ENCODE data around the gene FGF14. TPM values are rescaled to one million over a fixed set of nuclear protein-coding genes. Genes with fewer than 3 reads are reported as not detected.

FGF14 gene
- total and polyA plus RNA-seq, 8 donors: 0.42 to 2.4 (median 1.1) TPM

- Histone ChIP-seq H3K27me3 (no peaks in the 10 kb centered on the region), H3K4me1 (no peaks in the 10 kb centered on the region), H3K36me3 (no peaks in the 10 kb centered on the region), H3K4me3 (no peak overlapping the region), H3K27ac (no peak overlapping the region), H3K9me3 (no peaks in the 10 kb centered on the region)
- intact Hi-C loops (cut with DNase I): no loop called here
- no peak for FAIRE-seq
- TF ChIP-seq CTCF (IDR thresholded peaks at IDR 0.05): no peak
- no peak for DNase-seq
- ATAC-seq: no peak
- WGBS, 2 donors: 57 to 63% methylated on average over 6 of the region's 6 CpGs
These were observed 524.9 kb downstream of the FGF14 start for GRCh38 chr13:101876951-101877350.

GRCh38 chr13:101875717-101876393, 526.0 kb downstream of the FGF14 start:
- intact Hi-C loops (cut with DNase I): no loop called here
- no peak for FAIRE-seq
- ATAC-seq: peak in 3 of 4 donors; percentile 58 to 75 (median 67)
- H3K4me1 ChIP-seq: no peaks in the 10 kb centered on the region
- no peak for DNase-seq
- no peaks in the 10 kb centered on the region for H3K27me3 ChIP-seq
- H3K36me3 ChIP-seq: no peaks in the 10 kb centered on the region
- WGBS, 2 donors: 49 to 63% methylated on average over 7 of the region's 7 CpGs
- H3K27ac ChIP-seq: no peak overlapping the region
- no peak for TF ChIP-seq CTCF (IDR thresholded peaks at IDR 0.05)
- H3K4me3 ChIP-seq: no peak overlapping the region
- H3K9me3 ChIP-seq: no peaks in the 10 kb centered on the region

GRCh38 chr13:101875091-101875490, 526.8 kb downstream of the FGF14 start:
- H3K9me3 ChIP-seq: no peaks in the 10 kb centered on the region
- TF ChIP-seq CTCF (IDR thresholded peaks at IDR 0.05): no peak
- no peak overlapping the region for H3K27ac ChIP-seq
- no peak overlapping the region for H3K4me3 ChIP-seq
- intact Hi-C loops (cut with DNase I): no loop called here
- DNase-seq (no peak), ATAC-seq (no peak), FAIRE-seq (no peak)
- no peaks in the 10 kb centered on the region for H3K27me3 ChIP-seq
- no peaks in the 10 kb centered on the region for H3K4me1 ChIP-seq
- no peaks in the 10 kb centered on the region for H3K36me3 ChIP-seq
- 51 to 61% methylated on average over 3 of the region's 3 CpGs for WGBS, 2 donors

GRCh38 chr13:101869553-101869952, 532.3 kb downstream of the FGF14 start:
- Histone ChIP-seq H3K27ac (no peak overlapping the region), H3K4me3 (no peak overlapping the region), H3K36me3 (no peaks in the 10 kb centered on the region), H3K27me3 (no peaks in the 10 kb centered on the region), H3K4me1 (no peaks in the 10 kb centered on the region), H3K9me3 (no peaks in the 10 kb centered on the region)
- ATAC-seq: no peak
- intact Hi-C loops (cut with DNase I): no loop called here
- FAIRE-seq: no peak
- TF ChIP-seq CTCF (IDR thresholded peaks at IDR 0.05): no peak
- DNase-seq: no peak

- WGBS, 2 donors: 46 to 58% methylated on average over 12 of the region's 12 CpGs
- no peak for DNase-seq
- H3K9me3 ChIP-seq: no peaks in the 10 kb centered on the region
- H3K4me3 ChIP-seq: no peak overlapping the region
- no peaks in the 10 kb centered on the region for H3K27me3 ChIP-seq
- no peaks in the 10 kb centered on the region for H3K36me3 ChIP-seq
- TF ChIP-seq CTCF (IDR thresholded peaks at IDR 0.05): no peak
- ATAC-seq: peak in 1 of 4 donors; percentile 24
- FAIRE-seq: no peak
- intact Hi-C loops (cut with DNase I): no loop called here
- H3K27ac ChIP-seq: no peak overlapping the region
- H3K4me1 ChIP-seq: no peaks in the 10 kb centered on the region
These were observed 533.0 kb downstream of the FGF14 start for GRCh38 chr13:101868585-101869469.
